ENCODE results near the gene ANKRD16. TPM values are rescaled to one million over a fixed set of nuclear protein-coding genes. Genes with fewer than 3 reads are reported as not detected.
A peak's percentile ranks its signal among the peaks of the same experiment; 100 is the strongest.

Gene ANKRD16
- polyA plus RNA-seq, 3 donors: 1.4 to 2.9 (median 2.1) TPM

- TF ChIP-seq, protein P1, sequence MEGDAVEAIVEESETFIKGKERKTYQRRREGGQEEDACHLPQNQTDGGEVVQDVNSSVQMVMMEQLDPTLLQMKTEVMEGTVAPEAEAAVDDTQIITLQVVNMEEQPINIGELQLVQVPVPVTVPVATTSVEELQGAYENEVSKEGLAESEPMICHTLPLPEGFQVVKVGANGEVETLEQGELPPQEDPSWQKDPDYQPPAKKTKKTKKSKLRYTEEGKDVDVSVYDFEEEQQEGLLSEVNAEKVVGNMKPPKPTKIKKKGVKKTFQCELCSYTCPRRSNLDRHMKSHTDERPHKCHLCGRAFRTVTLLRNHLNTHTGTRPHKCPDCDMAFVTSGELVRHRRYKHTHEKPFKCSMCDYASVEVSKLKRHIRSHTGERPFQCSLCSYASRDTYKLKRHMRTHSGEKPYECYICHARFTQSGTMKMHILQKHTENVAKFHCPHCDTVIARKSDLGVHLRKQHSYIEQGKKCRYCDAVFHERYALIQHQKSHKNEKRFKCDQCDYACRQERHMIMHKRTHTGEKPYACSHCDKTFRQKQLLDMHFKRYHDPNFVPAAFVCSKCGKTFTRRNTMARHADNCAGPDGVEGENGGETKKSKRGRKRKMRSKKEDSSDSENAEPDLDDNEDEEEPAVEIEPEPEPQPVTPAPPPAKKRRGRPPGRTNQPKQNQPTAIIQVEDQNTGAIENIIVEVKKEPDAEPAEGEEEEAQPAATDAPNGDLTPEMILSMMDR (IDR thresholded peaks at IDR 0.05): no peak
- peaks cover 31% of the 10 kb centered on the region for H3K4me1 Mint-ChIP-seq
- Histone ChIP-seq H3K4me2 (replicated peaks; ENCODE audit: extremely low read depth, low read length, poor library complexity, severe bottlenecking) (no peak overlapping the region), H2AFZ (ENCODE audit: insufficient read depth, low read depth, low read length, poor library complexity, severe bottlenecking) (no peak overlapping the region), H3K36me3 (replicated peaks in 1 of 2; ENCODE audit: control insufficient read depth in 1 of 2, insufficient read depth in 2 of 2, low read length in 2 of 2) (peaks cover 37 to 53% of the 10 kb centered on the region in 2 donors), H3K4me1 (ENCODE audit: control insufficient read depth in 1 of 2, insufficient read depth in 2 of 2, low read length in 2 of 2) (peaks cover 19 to 22% of the 10 kb centered on the region in 2 donors), H3K4me3 (replicated peaks in 1 of 3; ENCODE audit: low read depth in 2 of 3, low read length in 3 of 3) (no peak overlapping the region), H4K20me1 (ENCODE audit: insufficient read depth, low read length) (no peaks in the 10 kb centered on the region), H3K27ac (ENCODE audit: low read depth in 1 of 2, low read length in 2 of 2) (no peak overlapping the region), H3K9ac (ENCODE audit: insufficient read depth, low read length, poor library complexity, severe bottlenecking) (no peak overlapping the region), H3K27me3 (ENCODE audit: control insufficient read depth in 2 of 2, insufficient read depth in 2 of 2, low read length in 2 of 2) (no peaks in the 10 kb centered on the region), H3K79me2 (ENCODE audit: insufficient read depth, low read length) (no peaks in the 10 kb centered on the region), H3K9me3 (replicated peaks in 1 of 2; ENCODE audit: control insufficient read depth in 1 of 2, insufficient read depth in 1 of 2, low read length in 2 of 2) (no peaks in the 10 kb centered on the region)
- over 99% methylated on average over 15 of the region's 18 CpGs for WGBS (ENCODE audit: insufficient coverage)
- H3K27me3 Mint-ChIP-seq (ENCODE audit: low read depth in 3 of 3): peaks cover 0 to 2% (median 0%) of the 10 kb centered on the region in 3 donors
- no peaks in the 10 kb centered on the region for H3K9me3 Mint-ChIP-seq
- intact Hi-C loops (cut with micrococcal nuclease): no loop called here
- no peak overlapping the region for H3K4me3 Mint-ChIP-seq
- no peak for DNase-seq
- H3K36me3 Mint-ChIP-seq: peaks cover 46 to 67% of the 10 kb centered on the region in 2 donors
- peak overlapping the region in 5 of 7 donors; percentile 1 to 62 (median 33) for H3K27ac Mint-ChIP-seq
Measured at GRCh38 chr10:5937016-5937415, 47.3 kb upstream of the ANKRD16 start.

- intact Hi-C loops (cut with micrococcal nuclease): no loop called here
- no peak overlapping the region for H3K9ac ChIP-seq (ENCODE audit: insufficient read depth, low read length, poor library complexity, severe bottlenecking)
- H3K36me3 ChIP-seq (replicated peaks in 1 of 2; ENCODE audit: control insufficient read depth in 1 of 2, insufficient read depth in 2 of 2, low read length in 2 of 2): peaks cover 44 to 65% of the 10 kb centered on the region in 2 donors
- no peak overlapping the region for H3K4me3 ChIP-seq (replicated peaks in 1 of 3; ENCODE audit: low read depth in 2 of 3, low read length in 3 of 3)
- no peaks in the 10 kb centered on the region for H4K20me1 ChIP-seq (ENCODE audit: insufficient read depth, low read length)
- H3K9me3 ChIP-seq (replicated peaks in 1 of 2; ENCODE audit: control insufficient read depth in 1 of 2, insufficient read depth in 1 of 2, low read length in 2 of 2): no peaks in the 10 kb centered on the region
- H2AFZ ChIP-seq (ENCODE audit: insufficient read depth, low read depth, low read length, poor library complexity, severe bottlenecking): no peak overlapping the region
- no peak for DNase-seq
- peaks cover 5 to 8% of the 10 kb centered on the region in 2 donors for H3K4me1 ChIP-seq (ENCODE audit: control insufficient read depth in 1 of 2, insufficient read depth in 2 of 2, low read length in 2 of 2)
- WGBS (ENCODE audit: insufficient coverage): 96% methylated on average over 8 of the region's 10 CpGs
- TF ChIP-seq, protein P1 (IDR thresholded peaks at IDR 0.05): no peak
- peak overlapping the region in 1 of 7 donors; percentile 62 for H3K27ac Mint-ChIP-seq
- peaks cover 17% of the 10 kb centered on the region for H3K4me1 Mint-ChIP-seq
- no peaks in the 10 kb centered on the region for H3K79me2 ChIP-seq (ENCODE audit: insufficient read depth, low read length)
- no peak overlapping the region for H3K4me2 ChIP-seq (replicated peaks; ENCODE audit: extremely low read depth, low read length, poor library complexity, severe bottlenecking)
- H3K27ac ChIP-seq (ENCODE audit: low read depth in 1 of 2, low read length in 2 of 2): peak overlapping the region in 1 of 2 donors; percentile 45
- H3K4me3 Mint-ChIP-seq: no peak overlapping the region
- peaks cover 0 to 2% (median 0%) of the 10 kb centered on the region in 3 donors for H3K27me3 Mint-ChIP-seq (ENCODE audit: low read depth in 3 of 3)
- H3K27me3 ChIP-seq (ENCODE audit: control insufficient read depth in 2 of 2, insufficient read depth in 2 of 2, low read length in 2 of 2): no peaks in the 10 kb centered on the region
- no peaks in the 10 kb centered on the region for H3K9me3 Mint-ChIP-seq
- H3K36me3 Mint-ChIP-seq: peaks cover 53 to 77% of the 10 kb centered on the region in 2 donors
Measured at GRCh38 chr10:5935628-5936027, 45.9 kb upstream of the ANKRD16 start.

Data from CD14-positive monocyte (primary cell).